WTC11 (cell line): Measurements from ENCODE around the gene LUC7L. TPM values are rescaled to one million over a fixed set of nuclear protein-coding genes. Genes with fewer than 3 reads are reported as not detected.

Source experiments
- AR ChIP-seq: fragments of 250-450 bp; sonication (Bioruptor Pico); IDR thresholded peaks from 2 replicates; pipeline ENCODE4 v1.9.0; 2021; ENCODE audit warnings: mild to moderate bottlenecking
- ARID4B ChIP-seq: sonication (generic); formaldehyde crosslinking; IDR thresholded peaks from 2 replicates; pipeline ENCODE4 v1.8.0; 2023; ENCODE audit warnings: missing genetic modification reagents, mild to moderate bottlenecking, borderline replicate concordance
- ATF3 ChIP-seq: sonication (generic); formaldehyde crosslinking; conservative IDR thresholded peaks from 2 replicates; pipeline ENCODE4 v1.8.1; 2022; ENCODE audit warnings: mild to moderate bottlenecking, missing genetic modification reagents
- CREB1 ChIP-seq: sonication (generic); formaldehyde crosslinking; IDR thresholded peaks from 2 replicates; pipeline ENCODE4 v1.8.0; 2023; ENCODE audit warnings: mild to moderate bottlenecking, missing genetic modification reagents
- CREM ChIP-seq: sonication (generic); formaldehyde crosslinking; IDR thresholded peaks from 2 replicates; pipeline ENCODE4 v1.8.1; 2022; ENCODE audit warnings: mild to moderate bottlenecking, missing genetic modification reagents, moderate library complexity
- ELF4 ChIP-seq: sonication (generic); formaldehyde crosslinking; IDR thresholded peaks from 2 replicates; pipeline ENCODE4 v1.8.1; 2022; ENCODE audit warnings: low read depth, mild to moderate bottlenecking, moderate library complexity, missing genetic modification reagents
- FOXK1 ChIP-seq: sonication (generic); formaldehyde crosslinking; IDR thresholded peaks from 2 replicates; pipeline ENCODE4 v1.8.0; 2022; ENCODE audit warnings: mild to moderate bottlenecking, moderate library complexity, missing genetic modification reagents
- GTF2I ChIP-seq: fragments of 250-450 bp; sonication (Bioruptor Pico); conservative IDR thresholded peaks from 2 replicates; pipeline ENCODE4 v1.4.0; 2021; ENCODE audit warnings: mild to moderate bottlenecking
- IRF1 ChIP-seq: sonication (generic); formaldehyde crosslinking; IDR thresholded peaks from 2 replicates; pipeline ENCODE4 v1.8.0; 2023; ENCODE audit warnings: missing genetic modification reagents
- JAZF1 ChIP-seq: fragments of 250-450 bp; sonication (Bioruptor Pico); IDR thresholded peaks from 2 replicates; pipeline ENCODE4 v1.9.0; 2021; ENCODE audit warnings: moderate library complexity, mild to moderate bottlenecking, inconsistent platforms
- NFATC4 ChIP-seq: fragments of 250-450 bp; sonication (Bioruptor Pico); IDR thresholded peaks from 2 replicates; pipeline ENCODE4 v1.9.0; 2021; ENCODE audit warnings: mild to moderate bottlenecking
- NFYB ChIP-seq: sonication (generic); formaldehyde crosslinking; conservative IDR thresholded peaks from 2 replicates; pipeline ENCODE4 v1.8.0; 2022; ENCODE audit warnings: low read depth, missing genetic modification reagents
- NR3C1 ChIP-seq: sonication (generic); formaldehyde crosslinking; conservative IDR thresholded peaks from 2 replicates; pipeline ENCODE4 v1.8.1; 2023; ENCODE audit warnings: low read depth, mild to moderate bottlenecking, missing genetic modification reagents
- OVOL2 ChIP-seq: fragments of 250-450 bp; sonication (Bioruptor Pico); IDR thresholded peaks from 2 replicates; pipeline ENCODE4 v1.9.0; 2021; ENCODE audit warnings: mild to moderate bottlenecking, borderline replicate concordance
- RORB ChIP-seq: fragments of 250-450 bp; sonication (Bioruptor Pico); IDR thresholded peaks from 2 replicates; pipeline ENCODE4 v1.9.0; 2021; ENCODE audit warnings: mild to moderate bottlenecking
- SMAD3 ChIP-seq: sonication (generic); formaldehyde crosslinking; IDR thresholded peaks from 2 replicates; pipeline ENCODE4 v1.8.0; 2022; ENCODE audit warnings: missing genetic modification reagents, mild to moderate bottlenecking, borderline replicate concordance
- SOX15 ChIP-seq: fragments of 250-450 bp; sonication (Bioruptor Pico); IDR thresholded peaks from 2 replicates; pipeline ENCODE4 v1.9.0; 2021; ENCODE audit warnings: mild to moderate bottlenecking
- SP1 ChIP-seq: sonication (generic); formaldehyde crosslinking; conservative IDR thresholded peaks from 2 replicates; pipeline ENCODE4 v1.8.1; 2022; ENCODE audit warnings: missing genetic modification reagents
- TP53 ChIP-seq: sonication (generic); formaldehyde crosslinking; IDR thresholded peaks from 2 replicates; pipeline ENCODE4 v1.8.1; 2023; ENCODE audit warnings: mild to moderate bottlenecking, missing genetic modification reagents
- ZNF416 ChIP-seq: fragments of 250-450 bp; sonication (Bioruptor Pico); IDR thresholded peaks from 2 replicates; pipeline ENCODE4 v1.9.0; 2021; ENCODE audit warnings: mild to moderate bottlenecking, inconsistent platforms
- ZNF671 ChIP-seq: fragments of 250-450 bp; sonication (Bioruptor Pico); IDR thresholded peaks from 2 replicates; pipeline ENCODE4 v1.8.0; 2021; ENCODE audit warnings: mild to moderate bottlenecking
- total RNA-seq: library from RNA; stranded (reverse); gene quantifications from 3 replicates; pipeline ENCODE4 v1.2.3, GENCODE V29; 2021
- TF ChIP-seq, protein P1 (sequence below): fragments of 250-450 bp; sonication (Bioruptor Pico); IDR thresholded peaks from 2 replicates; pipeline ENCODE4 v1.9.0; 2021; ENCODE audit warnings: mild to moderate bottlenecking, borderline replicate concordance
- TF ChIP-seq, protein P2 (sequence below): fragments of 250-450 bp; sonication (Bioruptor Pico); IDR thresholded peaks from 2 replicates; pipeline ENCODE4 v1.9.0; 2021; ENCODE audit warnings: mild to moderate bottlenecking
- TF ChIP-seq, protein P3 (sequence below): sonication (generic); formaldehyde crosslinking; IDR thresholded peaks from 2 replicates; pipeline ENCODE4 v1.8.0; 2022; ENCODE audit warnings: mild to moderate bottlenecking, missing genetic modification reagents
- TF ChIP-seq, protein P4 (sequence below): sonication (generic); formaldehyde crosslinking; IDR thresholded peaks from 2 replicates; pipeline ENCODE4 v1.8.0; 2022; ENCODE audit warnings: mild to moderate bottlenecking, missing genetic modification reagents

Gene LUC7L
- total RNA-seq, 1 experiment from 2014 or later, result 111 TPM

GRCh38 chr16:228852-229730 lies at the start of gene LUC7L (continued):
- TF ChIP-seq, protein P1, sequence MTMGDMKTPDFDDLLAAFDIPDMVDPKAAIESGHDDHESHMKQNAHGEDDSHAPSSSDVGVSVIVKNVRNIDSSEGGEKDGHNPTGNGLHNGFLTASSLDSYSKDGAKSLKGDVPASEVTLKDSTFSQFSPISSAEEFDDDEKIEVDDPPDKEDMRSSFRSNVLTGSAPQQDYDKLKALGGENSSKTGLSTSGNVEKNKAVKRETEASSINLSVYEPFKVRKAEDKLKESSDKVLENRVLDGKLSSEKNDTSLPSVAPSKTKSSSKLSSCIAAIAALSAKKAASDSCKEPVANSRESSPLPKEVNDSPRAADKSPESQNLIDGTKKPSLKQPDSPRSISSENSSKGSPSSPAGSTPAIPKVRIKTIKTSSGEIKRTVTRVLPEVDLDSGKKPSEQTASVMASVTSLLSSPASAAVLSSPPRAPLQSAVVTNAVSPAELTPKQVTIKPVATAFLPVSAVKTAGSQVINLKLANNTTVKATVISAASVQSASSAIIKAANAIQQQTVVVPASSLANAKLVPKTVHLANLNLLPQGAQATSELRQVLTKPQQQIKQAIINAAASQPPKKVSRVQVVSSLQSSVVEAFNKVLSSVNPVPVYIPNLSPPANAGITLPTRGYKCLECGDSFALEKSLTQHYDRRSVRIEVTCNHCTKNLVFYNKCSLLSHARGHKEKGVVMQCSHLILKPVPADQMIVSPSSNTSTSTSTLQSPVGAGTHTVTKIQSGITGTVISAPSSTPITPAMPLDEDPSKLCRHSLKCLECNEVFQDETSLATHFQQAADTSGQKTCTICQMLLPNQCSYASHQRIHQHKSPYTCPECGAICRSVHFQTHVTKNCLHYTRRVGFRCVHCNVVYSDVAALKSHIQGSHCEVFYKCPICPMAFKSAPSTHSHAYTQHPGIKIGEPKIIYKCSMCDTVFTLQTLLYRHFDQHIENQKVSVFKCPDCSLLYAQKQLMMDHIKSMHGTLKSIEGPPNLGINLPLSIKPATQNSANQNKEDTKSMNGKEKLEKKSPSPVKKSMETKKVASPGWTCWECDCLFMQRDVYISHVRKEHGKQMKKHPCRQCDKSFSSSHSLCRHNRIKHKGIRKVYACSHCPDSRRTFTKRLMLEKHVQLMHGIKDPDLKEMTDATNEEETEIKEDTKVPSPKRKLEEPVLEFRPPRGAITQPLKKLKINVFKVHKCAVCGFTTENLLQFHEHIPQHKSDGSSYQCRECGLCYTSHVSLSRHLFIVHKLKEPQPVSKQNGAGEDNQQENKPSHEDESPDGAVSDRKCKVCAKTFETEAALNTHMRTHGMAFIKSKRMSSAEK (CRISPR knock-in tag), result no peak
- TF ChIP-seq CREB1 (CRISPR knock-in tag) (peak; percentile 77; the same call in 1 of the 2 replicates), GTF2I (CRISPR knock-in tag) (no peak), IRF1 (CRISPR knock-in tag) (peak; percentile 75; the same call in 1 of the 2 replicates), NFATC4 (CRISPR knock-in tag) (no peak), ELF4 (no peak; the same call in 1 of the 2 replicates), ATF3 (CRISPR knock-in tag) (no peak), NR3C1 (CRISPR knock-in tag) (no peak; the same call in 1 of the 2 replicates), TP53 (CRISPR knock-in tag) (peak; percentile 96), AR (CRISPR knock-in tag) (no peak), ZNF671 (CRISPR knock-in tag) (no peak), SOX15 (CRISPR knock-in tag) (no peak), JAZF1 (no peak), SMAD3 (CRISPR knock-in tag) (peak; percentile 86), ZNF416 (no peak), FOXK1 (CRISPR knock-in tag) (no peak), ARID4B (peak; percentile 98), NFYB (CRISPR knock-in tag) (no peak), OVOL2 (no peak), CREM (CRISPR knock-in tag) (peak; percentile 85), RORB (no peak), SP1 (CRISPR knock-in tag) (peak; percentile 84)
- TF ChIP-seq, protein P2, sequence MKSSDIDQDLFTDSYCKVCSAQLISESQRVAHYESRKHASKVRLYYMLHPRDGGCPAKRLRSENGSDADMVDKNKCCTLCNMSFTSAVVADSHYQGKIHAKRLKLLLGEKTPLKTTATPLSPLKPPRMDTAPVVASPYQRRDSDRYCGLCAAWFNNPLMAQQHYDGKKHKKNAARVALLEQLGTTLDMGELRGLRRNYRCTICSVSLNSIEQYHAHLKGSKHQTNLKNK (CRISPR knock-in tag), result no peak
- TF ChIP-seq, protein P3, sequence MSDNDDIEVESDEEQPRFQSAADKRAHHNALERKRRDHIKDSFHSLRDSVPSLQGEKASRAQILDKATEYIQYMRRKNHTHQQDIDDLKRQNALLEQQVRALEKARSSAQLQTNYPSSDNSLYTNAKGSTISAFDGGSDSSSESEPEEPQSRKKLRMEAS (CRISPR knock-in tag), result peak; percentile 99
- TF ChIP-seq, protein P4, sequence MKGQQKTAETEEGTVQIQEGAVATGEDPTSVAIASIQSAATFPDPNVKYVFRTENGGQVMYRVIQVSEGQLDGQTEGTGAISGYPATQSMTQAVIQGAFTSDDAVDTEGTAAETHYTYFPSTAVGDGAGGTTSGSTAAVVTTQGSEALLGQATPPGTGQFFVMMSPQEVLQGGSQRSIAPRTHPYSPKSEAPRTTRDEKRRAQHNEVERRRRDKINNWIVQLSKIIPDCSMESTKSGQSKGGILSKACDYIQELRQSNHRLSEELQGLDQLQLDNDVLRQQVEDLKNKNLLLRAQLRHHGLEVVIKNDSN (CRISPR knock-in tag), result peak; percentile 74; the same call in 1 of the 2 replicates
